Measurements from ENCODE around the gene SLC2A14.

DNA sequence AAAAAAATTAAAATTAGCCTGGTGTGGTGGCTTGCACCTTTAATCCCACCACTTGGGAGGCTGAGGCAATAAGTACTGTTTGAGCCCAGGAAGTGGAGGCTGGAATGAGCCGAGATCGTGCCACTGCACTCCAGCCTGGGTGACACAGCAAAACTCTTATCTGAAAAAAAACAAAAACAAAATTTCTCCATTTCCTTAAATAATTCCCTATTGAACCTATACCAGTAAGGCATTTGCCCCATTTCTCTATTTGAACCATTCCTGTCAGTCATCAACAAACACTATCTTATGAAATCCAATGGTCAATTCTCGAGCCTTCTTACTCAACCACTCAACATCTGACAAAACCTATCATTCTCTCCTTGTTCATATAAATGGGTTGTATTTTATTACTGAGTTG is 14.7 kb downstream of the SLC2A14 start:
- TF ChIP-seq, protein P1, sequence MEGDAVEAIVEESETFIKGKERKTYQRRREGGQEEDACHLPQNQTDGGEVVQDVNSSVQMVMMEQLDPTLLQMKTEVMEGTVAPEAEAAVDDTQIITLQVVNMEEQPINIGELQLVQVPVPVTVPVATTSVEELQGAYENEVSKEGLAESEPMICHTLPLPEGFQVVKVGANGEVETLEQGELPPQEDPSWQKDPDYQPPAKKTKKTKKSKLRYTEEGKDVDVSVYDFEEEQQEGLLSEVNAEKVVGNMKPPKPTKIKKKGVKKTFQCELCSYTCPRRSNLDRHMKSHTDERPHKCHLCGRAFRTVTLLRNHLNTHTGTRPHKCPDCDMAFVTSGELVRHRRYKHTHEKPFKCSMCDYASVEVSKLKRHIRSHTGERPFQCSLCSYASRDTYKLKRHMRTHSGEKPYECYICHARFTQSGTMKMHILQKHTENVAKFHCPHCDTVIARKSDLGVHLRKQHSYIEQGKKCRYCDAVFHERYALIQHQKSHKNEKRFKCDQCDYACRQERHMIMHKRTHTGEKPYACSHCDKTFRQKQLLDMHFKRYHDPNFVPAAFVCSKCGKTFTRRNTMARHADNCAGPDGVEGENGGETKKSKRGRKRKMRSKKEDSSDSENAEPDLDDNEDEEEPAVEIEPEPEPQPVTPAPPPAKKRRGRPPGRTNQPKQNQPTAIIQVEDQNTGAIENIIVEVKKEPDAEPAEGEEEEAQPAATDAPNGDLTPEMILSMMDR (IDR thresholded peaks at IDR 0.05), result no peak
- no peak for TF ChIP-seq POLR2A (IDR thresholded peaks at IDR 0.05)
